NCI-H1694 treated with DMSO at 0.1 percent for 48 hours (cell line): ENCODE results near the gene VTCN1.

Source experiments
- DNase-seq: peaks from one replicate; lab custom pipeline; 2025; lab: John Stamatoyannopoulos, UW

The VTCN1 gene

DNA sequence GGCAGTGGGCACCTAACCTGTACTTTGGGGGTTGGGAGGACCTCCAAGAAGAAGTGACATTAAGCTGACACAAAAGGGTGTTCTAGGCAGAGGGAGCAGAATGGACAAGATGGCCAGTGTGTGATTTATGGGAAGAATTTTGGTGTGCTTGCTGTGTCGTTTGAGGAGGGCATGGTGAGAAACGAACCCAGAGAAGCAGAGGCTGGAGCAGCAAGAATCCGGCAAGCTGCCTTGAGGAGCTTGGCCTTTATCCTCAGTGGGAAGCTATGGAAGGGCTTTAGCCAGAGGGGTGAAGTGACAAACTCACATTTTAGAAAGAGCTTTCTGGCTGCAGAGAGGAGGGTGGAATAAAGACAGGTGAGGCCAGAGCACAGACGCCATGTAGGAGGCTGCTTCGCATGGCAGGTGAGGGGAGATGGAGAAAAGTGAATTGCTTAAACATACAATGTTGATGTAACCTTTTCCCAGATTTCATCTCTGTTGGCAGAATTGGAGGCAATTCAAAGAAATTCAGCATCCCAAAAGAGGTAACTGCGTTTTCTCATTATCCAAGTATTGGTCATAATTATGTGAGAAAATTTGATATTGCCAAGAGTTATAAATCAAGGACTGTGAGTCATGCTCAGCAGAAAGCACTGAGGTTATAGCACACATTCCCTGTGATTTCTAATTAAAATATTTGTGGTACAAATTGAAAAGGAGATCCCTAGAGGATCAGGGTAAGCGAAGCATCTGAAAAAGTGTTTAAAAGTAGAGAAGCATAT is 115.7 kb downstream of the VTCN1 start:
- no peak for DNase-seq

DNA sequence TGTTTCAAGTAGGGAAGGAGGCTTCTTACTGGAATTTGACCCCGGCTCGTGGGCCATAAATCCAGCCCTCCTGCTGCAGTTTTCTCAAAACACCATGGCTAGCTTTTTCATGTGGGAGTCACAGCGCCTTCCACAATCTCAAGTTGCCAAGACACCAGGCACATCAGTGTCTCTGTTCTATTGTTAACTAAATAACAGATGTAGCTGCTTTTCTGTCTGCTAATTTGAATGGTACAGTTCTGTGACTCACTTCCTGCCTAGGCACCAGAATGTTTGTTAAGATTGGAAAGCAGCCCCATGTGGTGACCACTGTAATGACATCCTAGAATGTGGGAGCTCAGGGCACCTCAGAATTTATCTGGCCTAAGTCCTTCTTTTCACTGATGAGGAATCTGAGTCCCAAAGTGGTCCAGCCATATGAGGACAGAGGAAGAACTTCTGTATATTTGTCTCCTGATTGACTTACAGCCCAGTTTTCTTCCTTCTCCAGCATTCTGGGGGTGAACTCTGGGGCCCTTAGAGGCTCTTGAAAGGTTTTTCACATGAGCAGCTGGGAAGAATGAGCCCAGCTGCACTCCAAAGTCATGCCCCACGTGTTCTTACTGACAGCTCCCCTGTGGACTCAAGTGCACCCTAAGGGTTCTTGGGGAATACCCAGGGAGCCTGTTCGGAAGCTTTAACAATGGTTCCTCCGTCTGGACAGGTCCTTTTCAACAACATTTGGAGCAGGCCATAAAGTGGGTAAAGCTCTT is 116.7 kb downstream of the VTCN1 start:
- DNase-seq: no peak
